CD4-positive, alpha-beta T cell treated with Interleukin-4 for 4 hours (primary cell): Measurements from ENCODE around the gene NDRG4.

ENCODE experiments used
- DNase-seq: peaks from one replicate; pipeline ENCODE4 v3.0.0-alpha.2; 2020

Gene NDRG4, protein sequence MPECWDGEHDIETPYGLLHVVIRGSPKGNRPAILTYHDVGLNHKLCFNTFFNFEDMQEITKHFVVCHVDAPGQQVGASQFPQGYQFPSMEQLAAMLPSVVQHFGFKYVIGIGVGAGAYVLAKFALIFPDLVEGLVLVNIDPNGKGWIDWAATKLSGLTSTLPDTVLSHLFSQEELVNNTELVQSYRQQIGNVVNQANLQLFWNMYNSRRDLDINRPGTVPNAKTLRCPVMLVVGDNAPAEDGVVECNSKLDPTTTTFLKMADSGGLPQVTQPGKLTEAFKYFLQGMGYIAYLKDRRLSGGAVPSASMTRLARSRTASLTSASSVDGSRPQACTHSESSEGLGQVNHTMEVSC

DNA sequence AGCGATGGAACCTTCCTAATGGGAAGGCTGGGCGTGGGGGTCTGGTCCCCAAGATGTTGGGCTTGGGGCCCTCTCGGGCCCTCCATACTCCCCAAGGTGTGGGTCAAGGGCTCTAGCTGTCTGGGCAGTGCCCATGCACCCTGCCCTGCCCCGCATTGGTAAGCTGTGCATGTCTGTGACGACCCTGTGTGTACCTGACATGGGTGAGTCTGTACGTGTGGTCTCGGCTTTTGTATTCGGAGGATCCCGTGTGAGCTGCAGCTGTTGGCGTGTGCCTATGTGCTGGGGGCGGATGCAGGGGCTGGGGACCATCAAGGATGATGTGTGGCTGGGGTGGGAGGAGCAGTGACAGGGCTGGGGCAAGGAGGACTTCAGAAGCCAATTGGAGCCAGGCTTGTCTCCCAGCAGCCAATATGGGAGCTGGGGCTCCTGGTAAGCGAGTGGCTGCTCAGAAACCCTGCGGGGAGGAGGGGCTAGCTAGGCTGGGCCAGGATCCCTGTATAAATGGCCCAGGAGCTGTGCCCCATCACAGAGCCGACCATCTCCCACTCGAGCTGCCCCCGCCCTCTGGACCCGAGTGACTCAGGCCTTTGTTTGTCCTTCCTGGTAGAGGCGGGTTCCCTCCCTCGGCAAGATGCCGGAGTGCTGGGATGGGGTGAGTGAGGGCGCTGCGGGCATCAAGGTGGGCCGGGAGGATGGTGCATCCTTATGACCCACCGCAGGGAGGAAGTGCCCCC lies at the start of gene NDRG4:
Gene NDRG4, plus strand, starts transcription at position 529 of the 737 bp plus-strand sequence. Its CDS starts 106 bp downstream, at position 635.
- no peak for DNase-seq

DNA sequence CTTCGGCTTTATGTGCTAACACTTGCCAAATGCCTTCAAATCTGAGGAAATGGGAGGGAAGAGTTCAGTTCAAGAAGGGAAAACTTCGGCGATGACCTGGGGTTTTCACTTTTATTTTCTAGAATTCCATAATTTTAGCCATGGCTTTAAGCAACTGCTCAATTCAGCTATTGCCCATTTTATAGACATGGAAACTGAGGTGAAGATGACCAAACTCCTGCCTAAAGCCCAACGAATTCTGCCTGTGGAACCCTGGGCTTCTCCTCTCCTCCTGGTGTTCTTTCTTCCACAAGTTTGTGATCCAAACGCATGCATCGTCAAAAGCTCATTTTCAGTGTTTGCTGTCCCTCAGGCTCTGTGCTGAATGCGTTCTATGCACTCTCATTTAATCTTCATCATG lies 49.4 kb upstream of the NDRG4 start:
- no peak for DNase-seq

DNA sequence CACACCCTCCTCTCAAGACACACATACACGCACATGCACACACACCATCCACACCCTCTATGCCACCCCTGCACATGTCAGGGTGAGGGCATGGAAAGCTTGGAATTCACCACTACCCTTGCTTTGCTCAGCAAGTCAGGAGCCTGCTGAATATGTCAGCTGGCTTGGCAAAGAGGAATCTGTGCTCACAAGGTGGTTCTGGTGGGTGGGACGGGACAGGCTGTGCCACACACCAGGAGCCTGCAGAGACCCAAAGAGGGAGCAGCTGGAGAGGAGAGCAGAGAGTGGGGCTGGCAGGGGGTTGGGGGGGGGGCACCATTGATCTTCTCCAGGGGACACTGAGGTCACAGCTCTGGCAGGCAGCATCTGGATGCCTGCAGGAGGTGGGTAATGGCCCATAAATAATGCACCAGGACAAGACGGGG lies 48.7 kb upstream of the NDRG4 start:
- DNase-seq: no peak

- DNase-seq: no peak
Observed at GRCh38 chr16:58451945-58452401, 48.0 kb upstream of the NDRG4 start.

DNA sequence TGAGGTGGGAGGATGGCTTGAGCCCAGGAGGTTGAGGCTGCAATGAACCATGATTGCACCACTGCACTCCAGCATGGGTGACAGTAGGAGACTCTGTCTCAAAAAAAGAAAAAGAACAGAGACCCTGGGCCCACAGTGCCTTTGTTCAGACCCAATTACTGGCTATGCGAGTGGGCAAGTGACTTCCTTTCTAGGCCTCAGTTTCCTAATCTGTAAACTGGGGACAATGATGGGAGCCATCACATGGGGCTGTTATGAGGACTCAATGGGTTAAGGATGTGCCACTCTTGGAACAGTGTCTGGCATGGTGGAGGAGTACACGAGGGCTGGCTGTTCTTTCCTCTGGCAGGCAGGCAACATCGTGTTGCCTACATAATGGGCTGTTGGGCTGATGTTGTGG lies 47.3 kb upstream of the NDRG4 start:
- DNase-seq: no peak

DNA sequence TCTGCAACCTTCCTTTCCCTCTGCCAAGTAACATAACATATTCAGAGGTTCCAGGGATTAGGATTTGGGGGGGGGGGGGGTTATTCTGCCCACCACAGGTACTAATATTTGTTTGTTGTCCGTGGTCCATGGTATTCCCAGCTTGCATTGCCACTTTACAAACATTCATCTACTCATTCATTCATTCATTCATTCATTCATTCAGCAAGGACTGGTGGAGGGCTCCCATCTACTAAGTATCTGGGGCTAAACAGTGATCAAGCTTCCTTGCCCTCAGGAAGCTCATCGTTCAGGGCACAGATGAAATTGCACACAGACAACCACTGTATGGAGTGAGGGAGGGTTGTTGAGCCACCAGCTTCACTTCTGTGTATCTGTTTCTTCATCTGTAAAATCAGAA lies 45.8 kb upstream of the NDRG4 start:
- no peak for DNase-seq

GRCh38 chr16:58454856-58455255 lies 45.1 kb upstream of the NDRG4 start:
- no peak for DNase-seq

DNA sequence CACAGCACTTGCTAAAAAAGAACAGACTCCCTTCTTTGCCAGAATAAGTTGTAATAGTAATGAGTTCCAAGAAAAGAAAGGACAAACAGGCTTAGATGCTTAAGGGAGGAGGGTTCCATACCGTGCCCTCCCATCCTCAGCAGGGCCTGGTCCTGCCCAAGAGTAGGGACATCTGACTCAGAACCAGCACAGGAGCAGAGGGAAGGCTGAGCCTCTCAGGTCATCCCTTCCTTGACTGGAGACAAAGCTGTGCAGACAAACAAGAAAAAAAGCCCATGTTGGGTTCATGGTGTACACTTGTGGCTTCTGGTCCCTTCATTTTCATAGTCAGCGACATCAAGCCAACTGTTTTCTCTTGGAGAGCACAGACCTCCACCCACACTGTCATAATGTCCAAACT lies 44.2 kb upstream of the NDRG4 start:
- no peak for DNase-seq

DNA sequence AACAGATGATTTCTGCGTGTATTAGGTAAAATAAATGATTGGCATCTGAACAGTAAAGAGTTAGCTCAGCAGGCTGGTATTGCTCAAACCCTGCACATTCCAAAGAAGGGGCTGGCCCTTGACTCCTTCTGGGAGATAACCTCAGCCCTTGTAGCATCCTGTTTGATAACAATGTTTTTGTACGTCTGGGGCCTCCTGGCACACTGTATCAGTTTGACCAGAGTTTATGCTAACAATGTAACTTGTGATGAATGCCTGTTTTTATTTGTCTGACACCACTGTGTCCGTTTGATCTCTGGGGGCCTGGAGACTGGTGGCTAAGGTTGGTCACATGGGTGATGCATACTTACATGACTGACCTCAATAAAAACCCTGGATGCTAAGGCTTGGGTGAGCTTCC lies 43.8 kb upstream of the NDRG4 start:
- DNase-seq: no peak

DNA sequence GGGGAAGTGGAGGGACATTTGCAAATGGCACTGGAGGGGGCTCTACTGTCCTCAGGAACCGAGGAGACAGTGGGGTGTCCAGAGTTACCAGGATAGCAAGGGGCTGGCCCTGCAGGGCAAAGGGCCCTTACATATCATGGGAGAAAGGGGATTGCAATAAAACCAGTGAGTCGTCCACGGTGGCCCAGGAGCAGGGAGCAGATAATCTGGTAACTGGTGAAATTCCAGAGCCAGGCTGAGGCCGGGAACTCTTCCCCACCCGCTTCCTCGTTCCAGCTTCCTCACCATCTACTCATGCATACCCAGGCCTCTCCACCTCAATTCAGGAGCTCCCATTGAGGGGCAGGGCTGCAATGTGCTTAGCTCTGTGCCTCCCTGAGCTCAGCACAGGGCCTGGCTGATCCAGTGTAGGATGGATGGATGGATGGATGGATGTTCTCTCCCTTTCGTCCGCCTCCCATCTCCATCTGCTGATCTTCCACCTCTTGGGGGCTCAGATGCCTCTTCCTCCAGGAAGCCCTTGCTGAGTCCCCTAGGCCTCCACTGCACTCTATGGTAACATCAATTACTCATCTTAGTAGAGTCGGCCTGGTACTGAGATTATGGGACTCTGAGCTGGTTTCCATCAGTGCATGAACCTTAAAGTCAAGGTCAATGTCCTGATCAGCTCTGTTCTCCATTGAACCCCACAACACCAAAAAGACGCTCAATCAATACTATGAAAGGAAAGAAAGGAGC lies 41.2 kb upstream of the NDRG4 start:
- DNase-seq: no peak

DNA sequence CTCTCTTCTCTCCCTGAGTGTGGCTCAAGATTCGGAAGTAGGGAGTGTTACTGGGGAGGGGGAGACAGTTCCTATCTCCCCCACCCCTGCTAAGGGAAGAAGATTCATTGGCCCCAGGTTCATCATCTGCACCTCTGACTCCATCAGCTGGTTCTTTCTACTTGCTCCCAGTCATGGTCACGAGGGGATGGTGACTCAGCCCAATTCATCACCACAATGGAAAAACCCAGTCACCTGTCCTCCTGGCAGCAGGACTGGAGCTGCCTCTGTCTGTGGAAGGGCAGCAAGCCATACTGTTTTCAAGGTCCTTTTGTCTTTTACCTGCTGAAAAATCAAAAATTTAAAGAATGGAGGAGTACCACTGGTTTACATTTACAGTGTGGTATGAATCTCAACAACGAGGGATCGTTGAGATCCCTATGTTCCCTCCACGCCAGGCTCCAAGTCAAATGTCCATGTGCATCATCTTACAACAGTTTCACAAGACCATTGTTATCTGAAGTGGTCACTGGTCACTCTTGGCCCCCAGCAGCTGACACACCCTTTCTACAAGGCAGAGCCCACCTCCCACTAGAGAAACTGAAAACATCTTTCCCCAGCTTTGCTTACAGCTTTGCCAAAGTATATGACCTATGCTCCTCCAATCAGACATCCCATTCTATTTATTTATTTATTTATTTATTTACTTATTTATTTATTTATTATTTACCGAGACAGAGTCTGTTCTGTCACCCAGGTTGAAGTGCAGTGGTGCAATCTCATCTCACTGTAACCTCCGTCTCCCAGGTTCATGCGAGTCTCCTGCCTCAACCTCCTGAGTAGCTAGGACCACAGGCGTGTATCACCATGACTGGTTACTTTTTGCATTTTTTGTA lies 40.4 kb upstream of the NDRG4 start:
- no peak for DNase-seq

DNA sequence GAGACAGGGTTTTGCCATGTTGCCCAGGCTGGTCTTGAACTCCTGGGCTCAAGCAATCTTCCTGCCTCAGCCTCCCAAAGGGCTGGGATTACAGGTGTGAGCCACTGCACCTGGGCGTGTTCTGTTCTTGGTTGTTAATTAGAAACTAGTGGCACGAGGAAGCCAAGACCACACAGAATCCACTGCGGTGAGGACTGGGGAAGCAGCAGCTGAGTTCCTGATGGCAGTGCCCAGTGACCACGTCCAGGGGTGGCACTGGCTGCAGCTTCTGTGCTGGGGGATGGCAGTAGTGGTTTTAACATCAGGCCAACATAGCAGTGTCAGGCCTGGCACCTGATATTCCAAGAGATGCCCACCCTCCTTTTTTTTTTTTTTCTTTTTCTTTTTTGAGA lies 39.7 kb upstream of the NDRG4 start:
- DNase-seq: no peak

DNA sequence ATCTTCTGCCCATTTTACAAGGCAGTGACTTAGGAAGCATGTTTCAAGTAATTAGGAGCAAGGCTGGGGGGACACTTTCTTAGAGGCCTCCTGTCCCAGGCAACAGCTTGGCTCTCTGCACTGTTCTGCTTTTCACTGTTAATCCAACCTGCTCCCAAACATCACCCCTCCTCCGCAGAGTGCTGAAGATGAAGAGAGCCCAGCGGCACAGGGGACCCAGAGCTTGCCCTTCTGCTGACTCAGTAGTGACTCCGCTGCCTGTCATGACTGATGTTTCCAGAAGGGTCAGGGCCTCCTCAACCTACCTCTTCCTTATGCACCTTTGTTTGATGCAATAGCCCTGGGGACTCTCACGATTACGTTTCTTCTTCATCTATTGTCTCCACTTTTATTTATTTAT lies 38.9 kb upstream of the NDRG4 start:
- DNase-seq: no peak

GRCh38 chr16:58461640-58462039 lies 38.3 kb upstream of the NDRG4 start:
- no peak for DNase-seq

- DNase-seq: no peak
Observed at GRCh38 chr16:58462089-58462488, 37.9 kb upstream of the NDRG4 start.

GRCh38 chr16:58462499-58462996 lies 37.4 kb upstream of the NDRG4 start:
- no peak for DNase-seq

DNA sequence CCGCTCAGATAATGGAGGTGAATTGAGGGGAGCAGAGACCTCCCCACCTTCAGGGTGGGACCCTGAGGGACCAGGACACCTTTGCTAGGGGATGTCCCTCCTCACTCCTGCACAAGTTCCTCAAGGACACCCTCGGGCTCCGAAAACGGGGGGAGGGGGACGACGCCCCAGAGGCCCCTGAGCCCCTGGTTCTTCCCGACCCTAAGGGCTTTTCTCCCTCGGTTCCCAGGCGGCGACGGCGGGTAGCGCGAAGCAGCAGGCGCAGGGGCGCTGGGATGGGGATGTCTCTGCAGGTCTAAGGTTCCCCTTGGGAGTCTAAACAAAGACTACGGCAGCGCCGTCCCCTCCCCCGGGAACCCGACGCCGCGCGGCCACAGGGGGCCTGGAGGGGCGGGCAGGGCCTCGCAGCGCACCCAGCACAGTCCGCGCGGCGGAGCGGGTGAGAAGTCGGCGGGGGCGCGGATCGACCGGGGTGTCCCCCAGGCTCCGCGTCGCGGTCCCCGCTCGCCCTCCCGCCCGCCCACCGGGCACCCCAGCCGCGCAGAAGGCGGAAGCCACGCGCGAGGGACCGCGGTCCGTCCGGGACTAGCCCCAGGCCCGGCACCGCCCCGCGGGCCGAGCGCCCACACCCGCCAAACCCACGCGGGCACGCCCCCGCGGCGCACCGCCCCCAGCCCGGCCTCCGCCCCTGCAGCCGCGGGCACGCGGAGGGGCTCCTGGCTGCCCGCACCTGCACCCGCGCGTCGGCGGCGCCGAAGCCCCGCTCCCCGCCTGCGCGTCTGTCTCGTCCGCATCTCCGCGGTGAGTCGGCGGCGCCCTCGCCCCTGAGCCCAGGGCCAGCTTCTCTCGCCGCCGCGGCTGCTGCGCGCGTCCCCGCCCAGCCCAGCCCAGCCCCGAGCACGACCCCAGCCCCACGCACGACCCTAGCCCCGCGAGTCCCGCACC lies 36.7 kb upstream of the NDRG4 start:
- DNase-seq: no peak

DNA sequence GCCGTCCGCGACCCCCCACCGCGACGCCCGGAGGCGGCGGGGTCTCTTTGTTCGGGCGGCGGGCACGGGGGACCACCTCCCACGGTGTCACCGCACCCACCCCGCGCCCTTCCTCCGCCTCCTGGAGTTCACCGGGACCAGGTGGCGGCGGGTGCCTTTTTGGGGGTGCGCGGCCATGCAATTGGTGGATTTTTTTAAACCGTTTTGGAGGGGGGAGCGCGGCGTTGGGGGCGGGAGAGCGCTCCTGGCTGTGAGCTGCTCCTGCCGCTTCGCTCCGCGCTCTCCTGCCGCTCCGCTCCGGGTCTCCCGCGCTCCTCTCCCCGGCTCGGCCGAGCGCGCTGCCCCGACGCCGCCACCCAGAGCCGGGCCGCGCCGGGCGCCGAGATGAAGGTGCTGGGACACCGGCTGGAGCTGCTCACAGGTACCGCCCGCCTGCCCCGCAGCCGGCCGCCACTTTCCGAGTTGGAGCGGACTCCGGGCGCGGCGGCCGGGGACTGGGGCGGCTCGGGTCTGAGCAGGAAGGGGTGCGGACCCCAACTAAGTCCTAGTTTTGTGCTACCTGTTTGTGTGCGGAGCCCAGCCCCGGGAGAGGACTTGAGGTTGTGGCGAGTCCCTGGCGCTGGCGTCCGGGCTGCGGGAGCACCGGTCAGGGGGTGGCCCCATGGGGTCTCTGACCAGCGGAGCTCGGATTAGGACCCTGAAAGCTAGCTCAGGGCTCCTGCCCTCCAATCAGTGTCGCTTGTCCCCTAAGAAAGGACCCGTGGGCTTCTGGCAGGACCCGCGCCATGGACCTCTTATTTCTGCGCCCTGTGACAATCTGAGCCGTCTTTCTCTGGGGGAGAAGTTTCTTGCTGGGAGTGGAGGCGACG lies 35.7 kb upstream of the NDRG4 start:
- DNase-seq: no peak

DNA sequence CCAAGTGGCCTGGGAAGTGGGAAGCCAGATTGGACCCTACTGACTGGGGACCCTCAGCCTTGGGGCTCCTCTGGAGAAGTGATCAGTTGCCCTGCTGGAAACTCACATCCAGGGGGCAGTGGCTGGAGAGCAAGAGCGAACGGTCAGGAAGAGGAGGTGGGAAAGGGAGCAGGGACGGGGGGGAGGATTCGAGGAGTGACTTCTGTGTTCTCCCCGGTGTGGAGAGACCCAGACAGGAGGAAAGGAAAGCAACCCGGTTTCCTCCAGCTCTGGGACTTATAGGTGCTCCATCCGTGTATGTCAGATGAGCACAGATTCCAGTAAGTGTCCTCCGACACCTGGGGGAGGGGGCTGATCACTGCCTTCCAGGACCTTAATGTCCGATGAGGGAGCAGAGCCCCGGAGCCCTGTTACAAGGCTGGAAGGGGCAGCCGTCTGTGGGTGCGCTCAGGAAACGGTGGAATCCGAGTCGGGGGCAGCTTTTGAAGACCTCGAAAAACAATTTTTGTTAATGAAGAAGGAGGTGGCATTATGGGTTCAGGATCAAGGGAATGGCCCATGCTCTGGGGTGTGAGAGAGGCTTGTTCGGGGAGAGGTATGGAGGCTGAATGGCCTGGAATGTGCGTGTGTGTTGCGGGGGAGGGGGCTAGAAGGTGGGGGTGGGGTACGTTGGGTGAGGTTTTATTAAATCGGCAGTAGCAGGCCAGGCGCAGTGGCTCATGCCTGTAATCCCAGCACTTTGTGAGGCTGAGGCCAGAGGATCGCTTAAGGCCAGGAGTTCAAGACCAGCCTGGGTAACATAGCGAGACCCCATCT lies 34.8 kb upstream of the NDRG4 start:
- no peak for DNase-seq
